ENCODE measurements around the gene PRXL2B.

- TF ChIP-seq CTCF (IDR thresholded peaks at IDR 0.05; ENCODE audit: low read depth, low read length, poor library complexity, severe bottlenecking) (no peak), EZH2phosphoT487 (IDR thresholded peaks at IDR 0.05; ENCODE audit: borderline replicate concordance, low read length) (no peak)
Observed at GRCh38 chr1:2609319-2610035, 22.9 kb downstream of the PRXL2B start.
